Measurements from ENCODE around the gene AFAP1L2. TPM values are rescaled to one million over a fixed set of nuclear protein-coding genes. Genes with fewer than 3 reads are reported as not detected.

AFAP1L2 gene
- total RNA-seq, 6 experiments from 2014 or later = 0.07 to 0.09 TPM; not detected in 4

DNA sequence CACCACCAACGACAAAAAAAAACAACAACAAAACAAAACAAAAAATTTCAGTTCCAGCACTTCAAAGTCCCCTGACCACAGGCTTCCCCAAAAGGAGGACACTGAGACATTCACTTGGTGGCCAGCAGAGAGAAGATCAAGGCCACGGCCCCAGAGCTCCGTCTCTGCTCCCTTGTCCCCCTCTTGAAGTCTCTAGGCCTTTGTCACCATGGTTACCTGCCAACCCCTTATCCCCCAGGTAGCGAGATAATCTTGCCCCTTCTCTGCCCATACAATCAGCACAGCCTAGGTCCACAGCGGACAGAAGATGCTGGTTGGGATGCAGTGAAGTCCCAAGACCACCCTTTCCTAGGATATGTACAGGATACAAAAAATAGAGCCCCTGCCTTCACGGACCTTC is 30.7 kb downstream of the AFAP1L2 start:
- H3K27ac Mint-ChIP-seq = no peak overlapping the region
- H3K9me3 Mint-ChIP-seq = no peaks in the 10 kb centered on the region
- TF ChIP-seq CTCF (IDR thresholded peaks at IDR 0.05) = no peak
- no peak overlapping the region for H3K4me3 Mint-ChIP-seq
- H3K36me3 Mint-ChIP-seq (ENCODE audit: low read depth) = no peaks in the 10 kb centered on the region
- H3K4me1 Mint-ChIP-seq (ENCODE audit: low read depth) = peaks cover 6% of the 10 kb centered on the region; the same call in 1 of the 2 replicates
- H3K27me3 Mint-ChIP-seq (ENCODE audit: insufficient read depth) = peaks cover 20% of the 10 kb centered on the region
- no peak for DNase-seq

GRCh38 chr10:114372995-114373394 is 31.3 kb downstream of the AFAP1L2 start:
- no peak overlapping the region for H3K4me3 Mint-ChIP-seq
- TF ChIP-seq CTCF (IDR thresholded peaks at IDR 0.05) = no peak
- no peaks in the 10 kb centered on the region for H3K36me3 Mint-ChIP-seq (ENCODE audit: low read depth)
- no peaks in the 10 kb centered on the region for H3K9me3 Mint-ChIP-seq
- H3K4me1 Mint-ChIP-seq (ENCODE audit: low read depth) = peaks cover 10% of the 10 kb centered on the region
- DNase-seq = no peak
- peaks cover 21% of the 10 kb centered on the region for H3K27me3 Mint-ChIP-seq (ENCODE audit: insufficient read depth)
- H3K27ac Mint-ChIP-seq = no peak overlapping the region

DNA sequence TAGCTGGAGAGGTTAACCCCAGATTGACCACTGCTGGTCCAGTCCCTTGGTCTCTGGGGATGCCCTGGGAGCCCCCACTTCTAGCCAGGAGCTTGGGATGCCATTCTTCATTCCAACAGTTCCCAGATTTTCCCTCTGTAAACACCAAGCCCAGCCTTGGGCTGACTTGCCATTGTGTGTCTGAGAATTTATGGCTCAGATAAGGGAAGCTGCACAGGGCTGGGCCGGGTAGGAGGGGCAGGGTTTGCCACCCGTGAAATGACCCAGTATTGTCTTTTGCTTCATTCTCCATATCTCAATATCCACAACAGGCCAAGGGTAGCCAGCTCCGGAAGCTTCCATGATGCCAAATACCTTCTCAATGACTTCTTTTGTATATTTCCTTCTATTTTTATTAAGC is 32.1 kb downstream of the AFAP1L2 start:
- DNase-seq = no peak
- H3K4me1 Mint-ChIP-seq (ENCODE audit: low read depth) = peaks cover 18% of the 10 kb centered on the region

DNA sequence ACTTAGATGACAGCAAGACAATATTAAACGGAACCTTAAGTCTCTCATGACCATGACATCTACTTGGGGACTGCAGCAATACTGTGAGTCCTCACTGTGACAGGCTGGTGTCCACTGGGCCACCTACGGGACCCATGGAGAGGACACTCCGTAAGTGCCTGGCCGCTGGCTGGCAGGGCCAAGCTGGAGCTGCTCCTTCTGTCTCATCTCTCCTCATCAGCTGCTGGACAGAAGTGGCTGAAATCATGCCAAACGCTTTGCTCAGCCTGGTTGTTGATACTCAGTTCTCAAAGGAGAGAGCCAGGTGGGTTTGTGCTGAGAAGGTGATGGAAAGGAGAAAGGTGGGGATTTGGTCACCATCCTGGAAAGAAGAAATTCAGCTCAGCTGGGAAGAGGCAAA is 33.3 kb downstream of the AFAP1L2 start:
- TF ChIP-seq CTCF (IDR thresholded peaks at IDR 0.05) = no peak
- Mint-ChIP-seq H3K4me1 (ENCODE audit: low read depth) (peaks cover 20% of the 10 kb centered on the region), H3K4me3 (no peak overlapping the region), H3K36me3 (ENCODE audit: low read depth) (no peaks in the 10 kb centered on the region), H3K27ac (no peak overlapping the region), H3K27me3 (ENCODE audit: insufficient read depth) (peaks cover 20% of the 10 kb centered on the region), H3K9me3 (no peaks in the 10 kb centered on the region)
- DNase-seq = no peak

More for the DNA sequence above, 32.1 kb downstream of the AFAP1L2 start:
- Mint-ChIP-seq H3K27me3 (ENCODE audit: insufficient read depth) (peaks cover 22% of the 10 kb centered on the region), H3K36me3 (ENCODE audit: low read depth) (no peaks in the 10 kb centered on the region), H3K9me3 (no peaks in the 10 kb centered on the region), H3K27ac (no peak overlapping the region), H3K4me3 (no peak overlapping the region)
- TF ChIP-seq CTCF (IDR thresholded peaks at IDR 0.05) = no peak

- H3K27me3 Mint-ChIP-seq (ENCODE audit: insufficient read depth) = peaks cover 20% of the 10 kb centered on the region
- no peak overlapping the region for H3K27ac Mint-ChIP-seq
- no peaks in the 10 kb centered on the region for H3K36me3 Mint-ChIP-seq (ENCODE audit: low read depth)
- no peak for TF ChIP-seq CTCF (IDR thresholded peaks at IDR 0.05)
- H3K9me3 Mint-ChIP-seq = no peaks in the 10 kb centered on the region
- DNase-seq = no peak
- H3K4me3 Mint-ChIP-seq = no peak overlapping the region
- H3K4me1 Mint-ChIP-seq (ENCODE audit: low read depth) = peaks cover 20% of the 10 kb centered on the region
Observed at GRCh38 chr10:114370199-114370598, 34.1 kb downstream of the AFAP1L2 start.

DNA sequence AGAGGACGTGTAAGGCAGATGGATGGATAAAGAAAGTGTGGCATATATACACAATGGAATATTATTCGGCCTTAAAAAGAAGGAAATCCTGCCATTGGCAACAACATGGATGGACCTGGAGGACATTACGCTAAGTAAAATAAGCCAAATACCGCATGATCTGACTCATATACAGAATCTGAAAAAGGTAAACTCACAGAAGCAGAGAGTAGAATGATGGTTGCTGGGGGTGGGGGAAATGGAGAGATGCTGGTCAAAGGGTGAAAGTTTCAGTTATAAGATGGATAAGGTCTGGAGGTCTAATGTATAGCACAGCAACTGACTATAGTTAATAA is 36.3 kb downstream of the AFAP1L2 start:
- no peak overlapping the region for H3K27ac Mint-ChIP-seq
- peaks cover 14% of the 10 kb centered on the region for H3K4me1 Mint-ChIP-seq (ENCODE audit: low read depth)
- H3K27me3 Mint-ChIP-seq (ENCODE audit: insufficient read depth) = peaks cover 12% of the 10 kb centered on the region
- no peaks in the 10 kb centered on the region for H3K36me3 Mint-ChIP-seq (ENCODE audit: low read depth)
- H3K4me3 Mint-ChIP-seq = no peak overlapping the region
- H3K9me3 Mint-ChIP-seq = no peaks in the 10 kb centered on the region
- no peak for TF ChIP-seq CTCF (IDR thresholded peaks at IDR 0.05)
- no peak for DNase-seq

Data from HFFc6 (cell line).